Measurements from ENCODE around the gene CRYGA. TPM values are rescaled to one million over a fixed set of nuclear protein-coding genes. Genes with fewer than 3 reads are reported as not detected.

The CRYGA gene
- total RNA-seq, 4 donors from 2014 or later = not detected

DNA sequence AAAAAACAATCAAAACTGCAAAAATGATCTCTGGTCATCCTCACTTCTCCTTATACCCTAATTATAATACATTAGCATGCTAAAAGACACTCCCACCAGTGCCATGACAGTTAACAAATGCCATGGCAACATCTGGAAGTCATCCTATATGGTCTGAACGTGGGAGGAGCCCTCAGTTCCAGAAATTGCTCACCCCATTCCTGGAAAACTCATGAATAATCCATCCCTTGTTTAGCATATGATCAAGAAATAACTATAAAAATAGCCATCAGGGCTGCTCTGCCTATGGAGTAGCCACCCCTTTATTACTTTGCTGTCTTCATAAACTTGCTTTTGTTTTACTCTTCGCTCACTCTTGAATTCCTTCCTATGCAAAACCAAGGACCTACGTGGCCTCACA lies 32.1 kb upstream of the CRYGA start:
- no peaks in the 10 kb centered on the region for H3K27me3 ChIP-seq
- H3K4me3 ChIP-seq = no peak overlapping the region

DNA sequence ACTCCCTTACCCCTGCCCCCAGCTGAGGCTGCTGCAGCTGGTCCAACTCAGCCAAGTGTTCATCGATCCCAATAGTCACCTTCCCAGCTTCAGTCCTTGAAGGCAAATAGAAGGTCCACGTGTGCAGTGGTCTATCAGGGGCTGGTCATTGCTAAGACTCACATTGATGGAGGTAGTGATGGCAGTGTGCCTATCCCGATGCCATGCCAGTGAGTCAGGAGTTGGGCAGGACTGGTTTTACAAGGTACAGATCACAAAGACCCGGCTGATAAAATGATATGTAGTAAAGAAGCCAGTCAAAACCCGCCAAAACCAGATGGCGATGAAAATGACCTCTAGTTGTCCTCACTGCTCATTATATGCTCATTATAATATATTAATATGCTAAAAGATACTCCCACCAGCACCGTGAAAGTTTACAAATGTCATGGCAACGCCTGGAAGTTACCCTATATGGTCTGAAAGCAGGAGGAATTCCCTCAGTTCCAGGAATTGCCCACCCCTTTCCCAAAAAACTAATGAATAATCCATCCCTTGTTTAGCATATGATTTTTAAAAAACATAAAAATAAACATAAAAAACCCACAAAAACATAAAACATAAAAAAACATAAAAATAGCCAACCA lies 29.3 kb upstream of the CRYGA start:
- DNase-seq = no peak
- no peak overlapping the region for H3K4me3 ChIP-seq
- intact Hi-C loops (cut with DNase I) = no loop called here
- peaks cover 0 to 7% (median 0%) of the 10 kb centered on the region in 4 donors for H3K27me3 ChIP-seq
- no peak overlapping the region for H3K27ac ChIP-seq
- H3K9me3 ChIP-seq = no peaks in the 10 kb centered on the region
- no peak for TF ChIP-seq POLR2A (IDR thresholded peaks at IDR 0.05)
- TF ChIP-seq, protein P1, sequence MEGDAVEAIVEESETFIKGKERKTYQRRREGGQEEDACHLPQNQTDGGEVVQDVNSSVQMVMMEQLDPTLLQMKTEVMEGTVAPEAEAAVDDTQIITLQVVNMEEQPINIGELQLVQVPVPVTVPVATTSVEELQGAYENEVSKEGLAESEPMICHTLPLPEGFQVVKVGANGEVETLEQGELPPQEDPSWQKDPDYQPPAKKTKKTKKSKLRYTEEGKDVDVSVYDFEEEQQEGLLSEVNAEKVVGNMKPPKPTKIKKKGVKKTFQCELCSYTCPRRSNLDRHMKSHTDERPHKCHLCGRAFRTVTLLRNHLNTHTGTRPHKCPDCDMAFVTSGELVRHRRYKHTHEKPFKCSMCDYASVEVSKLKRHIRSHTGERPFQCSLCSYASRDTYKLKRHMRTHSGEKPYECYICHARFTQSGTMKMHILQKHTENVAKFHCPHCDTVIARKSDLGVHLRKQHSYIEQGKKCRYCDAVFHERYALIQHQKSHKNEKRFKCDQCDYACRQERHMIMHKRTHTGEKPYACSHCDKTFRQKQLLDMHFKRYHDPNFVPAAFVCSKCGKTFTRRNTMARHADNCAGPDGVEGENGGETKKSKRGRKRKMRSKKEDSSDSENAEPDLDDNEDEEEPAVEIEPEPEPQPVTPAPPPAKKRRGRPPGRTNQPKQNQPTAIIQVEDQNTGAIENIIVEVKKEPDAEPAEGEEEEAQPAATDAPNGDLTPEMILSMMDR (IDR thresholded peaks at IDR 0.05) = no peak
- WGBS, 2 donors = 61 to 64% methylated on average over 7 to 8 of the region's 8 CpGs
- H3K36me3 ChIP-seq = no peaks in the 10 kb centered on the region
- no peaks in the 10 kb centered on the region for H3K4me1 ChIP-seq

More for the DNA sequence above, 32.1 kb upstream of the CRYGA start:
- H3K36me3 ChIP-seq = no peaks in the 10 kb centered on the region
- intact Hi-C loops (cut with DNase I) = no loop called here
- DNase-seq = no peak
- no peaks in the 10 kb centered on the region for H3K4me1 ChIP-seq
- no peaks in the 10 kb centered on the region for H3K9me3 ChIP-seq
- TF ChIP-seq, protein P1 (IDR thresholded peaks at IDR 0.05) = no peak
- no peak for TF ChIP-seq POLR2A (IDR thresholded peaks at IDR 0.05)
- WGBS, 2 donors = 73 to 79% methylated on average over 3 of the region's 3 CpGs
- no peak overlapping the region for H3K27ac ChIP-seq

DNA sequence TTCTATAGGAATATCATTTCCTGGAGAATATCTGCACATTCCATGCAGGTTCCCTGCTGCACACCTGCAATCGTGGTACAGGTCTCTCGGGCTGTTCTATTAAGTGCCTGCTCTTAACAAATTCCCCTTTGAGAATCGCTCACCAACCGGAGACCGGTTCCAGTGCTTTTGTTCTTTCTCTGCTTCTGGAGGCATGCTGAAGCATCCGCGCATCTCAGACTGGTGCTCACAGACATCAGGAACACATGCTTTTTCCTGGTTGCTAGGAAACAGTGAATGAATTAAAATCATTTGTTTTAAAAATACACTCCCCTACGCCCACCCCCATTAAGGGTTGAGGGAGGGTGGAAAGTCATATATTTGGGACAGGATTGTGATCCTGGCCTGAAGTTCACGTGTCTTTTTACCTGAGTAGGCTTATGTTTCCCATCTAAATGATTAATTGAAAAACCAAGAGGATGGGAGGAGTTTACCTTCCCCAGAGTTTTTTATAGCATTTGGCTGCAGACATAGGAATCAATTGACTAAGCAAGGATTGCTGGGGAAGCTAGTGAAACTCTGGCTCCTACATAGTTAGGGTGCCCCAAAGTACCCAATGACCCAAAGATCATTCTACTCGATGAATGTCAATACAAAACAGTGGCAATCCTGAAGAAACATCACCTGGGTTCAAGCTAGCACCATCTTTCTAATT lies 26.6 kb upstream of the CRYGA start, which contains the start of gene C2orf80:
TSS of gene C2orf80 (minus strand) at position 221 of the 694 bp plus-strand sequence. CDS start 3,044 bp downstream, outside the sequence.
- TF ChIP-seq, protein P1 (IDR thresholded peaks at IDR 0.05) = no peak
- TF ChIP-seq POLR2A (IDR thresholded peaks at IDR 0.05) = no peak
- H3K9me3 ChIP-seq = no peaks in the 10 kb centered on the region
- H3K27ac ChIP-seq = no peak within 1 kb of the TSS
- intact Hi-C loops (cut with DNase I) = no loop called here
- no peaks in the 10 kb centered on the region for H3K4me1 ChIP-seq
- peaks cover 0 to 18% (median 0%) of the 10 kb centered on the region in 4 donors for H3K27me3 ChIP-seq
- 69 to 81% methylated on average over 9 to 10 of the region's 10 CpGs for WGBS, 2 donors
- DNase-seq = no peak
- H3K36me3 ChIP-seq = no peaks in the 10 kb centered on the region
- H3K4me3 ChIP-seq = no peak within 1 kb of the TSS

DNA sequence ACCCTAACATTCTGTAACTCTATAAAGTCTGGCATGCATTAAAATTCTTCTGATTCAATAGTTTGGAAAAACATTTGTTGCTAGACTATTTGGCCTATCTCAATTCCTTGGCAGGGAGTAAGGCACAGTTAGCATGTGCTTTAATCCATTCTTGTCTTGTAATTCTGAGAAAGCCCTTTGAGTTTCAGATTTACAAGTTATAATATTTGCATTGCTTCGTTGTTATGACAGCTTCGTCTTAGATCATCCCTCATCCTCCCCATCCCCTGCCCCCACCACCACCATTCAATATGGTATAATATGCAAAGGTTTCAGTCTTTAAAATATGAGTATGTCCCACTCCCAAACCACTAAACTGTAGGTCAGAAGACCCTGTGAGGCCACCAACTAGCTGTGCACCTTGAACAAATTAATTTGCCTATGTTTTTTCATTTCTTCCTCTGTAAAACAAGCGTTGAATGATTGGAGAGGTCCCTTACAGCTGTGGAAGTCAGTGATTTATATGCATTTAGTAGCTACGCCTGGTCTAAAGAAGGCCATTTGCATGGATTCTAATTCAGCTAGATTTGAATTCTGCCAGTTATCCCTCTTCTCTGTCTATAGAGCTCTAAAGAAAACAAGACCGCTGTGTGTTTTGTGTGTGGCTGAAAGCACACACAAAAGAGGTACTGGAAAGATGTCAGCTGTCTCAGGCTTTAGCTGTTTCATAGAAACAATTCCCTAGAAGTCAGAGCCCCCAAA lies 25.9 kb upstream of the CRYGA start:
- H3K27me3 ChIP-seq = peaks cover 0 to 23% (median 0%) of the 10 kb centered on the region in 4 donors
- intact Hi-C loops (cut with DNase I) = no loop called here
- H3K9me3 ChIP-seq = no peaks in the 10 kb centered on the region

More for the DNA sequence above, 25.9 kb upstream of the CRYGA start:
- H3K27ac ChIP-seq = no peak overlapping the region
- TF ChIP-seq, protein P1 (IDR thresholded peaks at IDR 0.05) = no peak
- no peak for TF ChIP-seq POLR2A (IDR thresholded peaks at IDR 0.05)
- H3K36me3 ChIP-seq = no peaks in the 10 kb centered on the region
- WGBS, 2 donors = 64% methylated on average over 5 of the region's 5 CpGs
- DNase-seq = no peak
- no peak overlapping the region for H3K4me3 ChIP-seq
- H3K4me1 ChIP-seq = no peaks in the 10 kb centered on the region

All from esophagus squamous epithelium (tissue), 5 donors.